CD4-positive, CD25-positive, alpha-beta regulatory T cell (primary cell): ENCODE results near the gene SON. TPM values are rescaled to one million over a fixed set of nuclear protein-coding genes. Genes with fewer than 3 reads are reported as not detected.
"Not testable (repeated sequence)": the region's sequence is repeated elsewhere in the genome, so short reads cannot be mapped to it uniquely, and the experiment has no call there.

Source experiments
- ATAC-seq, 2 donors: fragments of 150-1000 bp; cut with Tn5 transposase; one replicate each; pipeline ENCODE4 v1.10.0; 2021; ENCODE audit warnings: low read depth in 2 of 2, moderate number of reproducible peaks in 2 of 2, moderate library complexity in 1 of 2
- DNase-seq, 3 donors: peaks; one replicate each; pipeline versions ENCODE4 v3.0.0 to v3.0.0-alpha.2; 2012 to 2022; ENCODE audit warnings: mixed read lengths in 1 of 3
- H3K27ac ChIP-seq: one replicate; pipeline ENCODE4 v1.7.0; 2013; ENCODE audit warnings: mild to moderate bottlenecking, low read length; ENCODE audit not compliant: insufficient read depth, poor library complexity, severe bottlenecking
- H3K27me3 ChIP-seq: one replicate; pipeline ENCODE4 v1.7.0; 2013; ENCODE audit warnings: low read length; ENCODE audit not compliant: control insufficient read depth, insufficient read depth
- H3K36me3 ChIP-seq: one replicate; pipeline ENCODE4 v1.7.0; 2013; ENCODE audit warnings: mild to moderate bottlenecking, low read length, moderate library complexity; ENCODE audit not compliant: control insufficient read depth, insufficient read depth
- H3K4me1 ChIP-seq: 2 replicates; pipeline ENCODE4 v1.7.0; 2013; ENCODE audit warnings: mild to moderate bottlenecking, low read length; ENCODE audit not compliant: insufficient read depth, control insufficient read depth, poor library complexity, severe bottlenecking
- H3K4me3 ChIP-seq: one replicate; pipeline ENCODE4 v1.7.0; 2013; ENCODE audit warnings: low read depth, mild to moderate bottlenecking, low read length, moderate library complexity
- H3K9me3 ChIP-seq, 2 experiments: 1 replicate in 1 of 2; 2 replicates in 1 of 2; pipeline ENCODE4 v1.7.0; 2013; ENCODE audit warnings: low read length in 2 of 2, mild to moderate bottlenecking in 1 of 2, moderate library complexity in 1 of 2; ENCODE audit not compliant: control insufficient read depth in 2 of 2
- H3K27ac Mint-ChIP-seq, 3 donors: one replicate each; pipeline ENCODE4 v1.8.0; 2020 to 2022; ENCODE audit warnings: mild to moderate bottlenecking in 3 of 3, mixed read lengths in 3 of 3, moderate library complexity in 2 of 3
- H3K27me3 Mint-ChIP-seq: one replicate; pipeline ENCODE4 v1.8.0; 2022; ENCODE audit warnings: mild to moderate bottlenecking, mixed read lengths
- H3K36me3 Mint-ChIP-seq: one replicate; pipeline ENCODE4 v1.8.0; 2020; ENCODE audit warnings: mixed read lengths
- H3K4me1 Mint-ChIP-seq, 4 donors: one replicate each; pipeline ENCODE4 v1.8.0; 2020 to 2022; ENCODE audit warnings: mixed read lengths in 4 of 4, mild to moderate bottlenecking in 1 of 4
- H3K4me3 Mint-ChIP-seq, 4 donors: one replicate each; pipeline ENCODE4 v1.8.0; 2020 to 2022; ENCODE audit warnings: mild to moderate bottlenecking in 4 of 4, mixed read lengths in 4 of 4, moderate library complexity in 3 of 4
- H3K9me3 Mint-ChIP-seq, 7 donors: one replicate each; pipeline ENCODE4 v1.8.0; 2020 to 2022; ENCODE audit warnings: mixed read lengths in 7 of 7, mild to moderate bottlenecking in 3 of 7, moderate library complexity in 2 of 7
- polyA plus RNA-seq, 4 donors: library from polyadenylated mRNA; unstranded; fragments of 300-500 nt; fragmentation: Illumina TruSeq; gene quantifications; one replicate each; pipeline ENCODE4 v1.2.3, GENCODE V29; 2021
- total RNA-seq: library from RNA; stranded (reverse); gene quantifications from one replicate; pipeline ENCODE4 v1.2.3, GENCODE V29; 2022

The SON gene
- total and polyA plus RNA-seq, 5 donors from 2014 or later = 358 to 518 (median 431) TPM

DNA sequence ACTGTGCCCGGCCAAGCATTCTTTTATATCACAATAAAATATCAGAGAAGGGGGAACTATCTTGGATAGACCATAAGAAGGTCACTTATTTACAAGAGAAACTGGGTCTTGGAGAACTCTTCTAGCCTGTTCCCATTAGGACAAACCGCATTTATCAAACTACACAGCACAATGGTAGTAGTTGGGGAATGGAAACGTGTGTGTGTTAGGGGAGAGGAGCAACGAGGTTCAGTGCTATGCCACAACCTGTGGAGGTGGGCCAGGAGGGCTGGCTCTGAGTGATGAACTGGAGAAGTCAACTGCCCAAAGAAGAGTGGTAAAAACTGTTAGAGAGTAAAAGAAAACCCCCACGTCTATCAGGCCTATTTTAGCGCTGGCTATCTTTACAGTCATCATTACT lies 44.1 kb downstream of the SON start:
- ATAC-seq (no peak), DNase-seq (no peak)
- H3K27ac Mint-ChIP-seq = peak overlapping the region in 2 of 3 donors; percentile 41 to 43
- no peaks in the 10 kb centered on the region for H3K9me3 Mint-ChIP-seq
- H3K27me3 Mint-ChIP-seq = no peaks in the 10 kb centered on the region
- peaks cover 6 to 16% (median 16%) of the 10 kb centered on the region in 4 donors for H3K4me1 Mint-ChIP-seq
- Histone ChIP-seq H3K4me3 (peak overlapping the region; percentile 78), H3K9me3 (no peaks in the 10 kb centered on the region), H3K36me3 (peaks cover 4% of the 10 kb centered on the region), H3K27me3 (no peaks in the 10 kb centered on the region), H3K4me1 (peaks cover 19% of the 10 kb centered on the region), H3K27ac (no peak overlapping the region)
- H3K4me3 Mint-ChIP-seq = peak overlapping the region; percentile 75 to 97 (median 82)
- H3K36me3 Mint-ChIP-seq = no peaks in the 10 kb centered on the region

DNA sequence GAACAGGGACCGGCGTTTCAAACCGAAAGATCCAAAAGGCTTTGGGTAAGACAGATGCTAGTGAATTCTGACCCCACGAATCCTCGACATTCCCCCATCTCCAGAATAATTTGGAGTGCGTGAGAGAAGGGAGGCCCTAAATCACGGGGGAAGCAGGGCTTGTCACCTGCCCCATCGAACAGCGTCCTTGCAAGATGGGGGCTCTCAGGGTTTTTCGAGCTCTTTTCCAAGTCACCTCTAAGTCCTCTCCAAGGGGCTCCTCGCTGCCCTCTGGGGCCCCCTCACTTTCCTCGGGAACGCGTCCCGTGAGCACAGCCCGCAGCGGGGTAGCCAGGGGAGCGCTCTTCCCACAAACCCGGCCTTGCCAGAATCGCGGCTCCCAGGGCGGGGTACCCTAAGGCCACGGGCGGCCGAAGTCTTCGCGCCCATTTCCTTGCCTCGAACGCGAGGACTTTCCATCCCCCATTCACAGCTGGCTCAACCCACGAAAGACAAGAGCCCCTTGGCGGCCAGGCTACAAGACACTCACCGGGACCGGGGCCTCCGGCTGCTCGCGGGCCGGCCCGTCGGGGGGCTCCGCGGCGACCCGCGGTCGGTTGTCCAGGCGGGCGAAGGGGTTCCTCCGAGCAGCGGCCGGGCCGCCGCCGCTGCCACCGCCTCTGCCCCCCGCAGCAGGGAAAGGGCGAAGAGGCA lies 45.1 kb downstream of the SON start:
- no peaks in the 10 kb centered on the region for H3K9me3 Mint-ChIP-seq
- Histone ChIP-seq H3K4me1 (peaks cover 19% of the 10 kb centered on the region), H3K9me3 (no peaks in the 10 kb centered on the region), H3K4me3 (peak overlapping the region; percentile 78), H3K27ac (peak overlapping the region; percentile 72), H3K27me3 (no peaks in the 10 kb centered on the region), H3K36me3 (peaks cover 4% of the 10 kb centered on the region)
- ATAC-seq = peak in 1 of 2 donors; percentile 7
- H3K27ac Mint-ChIP-seq = peak overlapping the region; percentile 43 to 88 (median 67)
- H3K36me3 Mint-ChIP-seq = no peaks in the 10 kb centered on the region
- H3K27me3 Mint-ChIP-seq = no peaks in the 10 kb centered on the region
- H3K4me1 Mint-ChIP-seq = peaks cover 6 to 16% (median 16%) of the 10 kb centered on the region in 4 donors
- DNase-seq = peak in 2 of 3 donors; percentile 4 to 48
- peak overlapping the region; percentile 87 to 97 (median 88) for H3K4me3 Mint-ChIP-seq

DNA sequence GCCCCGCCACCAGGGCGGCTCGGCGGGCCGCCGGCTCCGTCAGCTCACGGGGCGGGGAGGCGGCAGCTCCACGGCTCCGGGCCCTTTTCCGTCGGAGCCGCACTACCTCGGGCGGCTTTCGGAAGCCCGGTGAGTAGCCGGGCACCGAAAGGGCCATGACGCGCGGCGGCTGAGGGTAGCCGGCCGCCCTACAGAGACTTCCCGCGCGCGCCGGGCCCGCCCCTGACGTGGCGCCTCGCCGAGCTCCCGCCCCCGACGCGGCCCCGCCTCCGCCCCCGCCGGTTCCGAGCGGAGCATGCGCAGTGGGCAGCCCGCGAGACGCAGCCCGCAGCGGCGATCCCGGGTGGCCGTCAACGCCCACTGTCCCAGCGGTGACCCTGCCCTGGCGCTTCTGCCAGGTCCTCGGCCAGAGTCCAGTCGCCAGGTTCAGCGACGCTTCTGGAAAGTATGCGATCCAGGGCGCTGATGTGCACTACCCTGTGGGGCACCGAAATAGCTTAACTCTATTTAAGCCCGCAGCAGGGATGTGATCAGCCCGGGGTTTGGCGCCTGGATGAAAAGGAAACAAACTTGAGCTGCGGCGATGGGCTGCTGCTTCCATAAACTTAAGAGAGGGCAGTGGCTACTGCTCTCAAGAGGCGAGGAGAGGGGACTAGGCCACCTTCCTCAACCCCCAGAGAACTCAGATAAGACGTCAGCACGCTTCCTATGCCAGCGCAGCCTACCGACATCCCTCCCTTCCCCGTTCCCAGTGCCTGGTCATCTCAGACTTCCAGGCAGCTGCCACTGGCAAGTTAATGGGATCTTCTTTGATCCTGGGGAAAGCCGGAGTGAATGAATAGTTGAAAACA lies 45.9 kb downstream of the SON start, which contains the start of gene DONSON:
TSS of gene DONSON (minus strand) at position 200 of the 851 bp plus-strand sequence. CDS start at position 157, 43 bp downstream.
- Histone ChIP-seq H3K4me1 (peaks cover 19% of the 10 kb centered on the region), H3K27me3 (no peaks in the 10 kb centered on the region), H3K27ac (peak within 1 kb of the TSS; percentile 72), H3K9me3 (no peaks in the 10 kb centered on the region), H3K4me3 (peak within 1 kb of the TSS; percentile 86), H3K36me3 (no peaks in the 10 kb centered on the region)
- Mint-ChIP-seq H3K36me3 (peaks cover 4% of the 10 kb centered on the region), H3K4me3 (peak within 1 kb of the TSS; percentile 94 to 97 (median 96)), H3K9me3 (no peaks in the 10 kb centered on the region), H3K27ac (peak within 1 kb of the TSS; percentile 43 to 95 (median 81)), H3K4me1 (peaks cover 6 to 16% (median 16%) of the 10 kb centered on the region in 4 donors), H3K27me3 (no peaks in the 10 kb centered on the region)
- DNase-seq (peak; percentile 84 to 90 (median 85)), ATAC-seq (peak; percentile 95)

DNA sequence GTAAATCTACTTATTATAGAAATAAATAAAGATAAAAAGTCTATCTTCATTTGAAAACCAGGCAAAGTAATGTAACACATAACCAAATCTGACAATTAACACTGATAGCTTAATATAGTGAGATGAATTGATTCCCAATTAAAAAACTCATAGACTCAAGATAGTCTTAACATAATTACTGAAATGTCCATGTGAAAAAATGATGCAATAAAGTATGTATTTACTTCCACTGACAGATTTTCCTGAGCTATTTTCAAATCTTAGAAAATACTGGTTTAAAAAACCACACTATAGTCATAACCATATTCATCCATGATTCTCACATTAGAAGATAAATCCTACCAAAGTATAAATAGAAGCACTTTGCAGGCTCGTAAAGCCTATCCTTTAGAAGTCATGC lies 55.2 kb downstream of the SON start:
- H3K4me1 Mint-ChIP-seq = no peaks in the 10 kb centered on the region
- H3K27ac Mint-ChIP-seq = no peak overlapping the region
- H3K4me3 Mint-ChIP-seq = no peak overlapping the region
- peaks cover 33% of the 10 kb centered on the region for H3K36me3 Mint-ChIP-seq
- peaks cover 37% of the 10 kb centered on the region for H3K36me3 ChIP-seq
- H3K27me3 Mint-ChIP-seq = no peaks in the 10 kb centered on the region
- no peak for DNase-seq
- H3K4me1 ChIP-seq = no peaks in the 10 kb centered on the region
- H3K27ac ChIP-seq = no peak overlapping the region
- no peaks in the 10 kb centered on the region for H3K9me3 ChIP-seq
- no peaks in the 10 kb centered on the region for H3K9me3 Mint-ChIP-seq
- no peak overlapping the region for H3K4me3 ChIP-seq
- H3K27me3 ChIP-seq = no peaks in the 10 kb centered on the region
- no peak for ATAC-seq

DNA sequence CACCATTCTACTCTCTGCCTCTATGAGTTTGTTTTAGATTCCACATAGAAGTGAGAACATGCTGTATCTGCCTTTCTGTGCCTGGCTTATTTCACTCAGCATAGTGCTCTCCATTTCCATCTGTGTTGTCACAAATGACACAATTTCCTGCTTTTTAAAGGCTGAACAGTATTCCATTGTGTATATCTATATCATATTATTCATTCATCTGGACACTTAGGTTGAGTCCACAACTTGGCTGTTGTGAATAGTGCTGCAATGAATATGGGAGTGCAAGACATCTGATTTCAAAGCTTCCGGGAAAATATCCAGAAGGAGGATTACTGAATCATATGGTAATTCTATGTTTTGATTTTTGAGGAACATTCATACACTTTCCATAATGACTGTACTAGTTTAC lies 65.7 kb downstream of the SON start:
- H3K4me1 Mint-ChIP-seq = peaks cover 3 to 10% (median 5%) of the 10 kb centered on the region in 4 donors
- Histone ChIP-seq H3K9me3 (no peaks in the 10 kb centered on the region), H3K4me1 (no peaks in the 10 kb centered on the region), H3K36me3 (peaks cover 27% of the 10 kb centered on the region), H3K27me3 (no peaks in the 10 kb centered on the region), H3K27ac (no peak overlapping the region), H3K4me3 (no peak overlapping the region)
- no peaks in the 10 kb centered on the region for H3K27me3 Mint-ChIP-seq
- H3K9me3 Mint-ChIP-seq = no peaks in the 10 kb centered on the region
- DNase-seq = no peak
- H3K4me3 Mint-ChIP-seq = no peak overlapping the region
- ATAC-seq = no peak
- H3K36me3 Mint-ChIP-seq = peaks cover 9% of the 10 kb centered on the region
- peak overlapping the region in 1 of 3 donors; percentile 6 for H3K27ac Mint-ChIP-seq

DNA sequence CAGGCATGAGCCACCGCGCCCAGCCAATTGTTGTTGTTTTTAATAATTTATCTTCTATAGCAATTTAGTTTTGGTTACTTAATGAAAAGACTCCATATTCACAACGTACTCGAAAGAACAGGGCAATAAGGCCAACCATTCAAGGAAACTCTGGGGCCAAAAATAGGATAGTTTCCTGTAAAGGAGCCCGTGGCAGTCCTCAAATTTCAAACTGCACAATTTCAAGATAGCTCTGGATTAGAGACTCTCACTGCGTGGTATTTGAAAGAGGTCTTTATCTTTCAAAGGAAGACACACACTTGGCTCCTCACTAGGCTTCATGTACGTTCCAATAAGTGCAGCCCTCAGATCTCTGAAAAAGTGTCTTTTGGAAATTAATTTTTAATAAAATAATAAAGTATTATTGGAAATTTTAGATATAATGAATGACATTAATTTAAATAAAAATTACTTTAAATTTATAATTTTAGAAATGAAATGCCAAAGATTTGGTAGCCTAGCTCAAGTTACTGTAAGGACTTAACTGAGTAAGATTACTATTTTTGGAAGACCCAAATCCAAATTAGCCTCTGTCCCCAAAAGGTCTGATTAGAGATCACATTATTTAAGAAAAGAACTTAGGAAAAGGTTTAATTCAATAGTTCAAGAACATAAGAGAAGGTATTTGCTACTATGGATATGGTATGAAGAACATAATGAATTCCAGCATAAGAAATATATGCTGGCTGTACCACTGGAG lies 68.3 kb downstream of the SON start:
- H3K36me3 Mint-ChIP-seq = peaks cover 12% of the 10 kb centered on the region
- ATAC-seq = no peak
- H3K4me3 Mint-ChIP-seq = no peak overlapping the region
- peak overlapping the region in 1 of 3 donors; percentile 16 for H3K27ac Mint-ChIP-seq
- Histone ChIP-seq H3K27me3 (no peaks in the 10 kb centered on the region), H3K9me3 (no peaks in the 10 kb centered on the region), H3K4me3 (no peak overlapping the region), H3K36me3 (peaks cover 34% of the 10 kb centered on the region), H3K4me1 (no peaks in the 10 kb centered on the region), H3K27ac (no peak overlapping the region)
- peaks cover 0 to 10% (median 1%) of the 10 kb centered on the region in 4 donors for H3K4me1 Mint-ChIP-seq
- no peak for DNase-seq
- no peaks in the 10 kb centered on the region for H3K9me3 Mint-ChIP-seq
- H3K27me3 Mint-ChIP-seq = no peaks in the 10 kb centered on the region

DNA sequence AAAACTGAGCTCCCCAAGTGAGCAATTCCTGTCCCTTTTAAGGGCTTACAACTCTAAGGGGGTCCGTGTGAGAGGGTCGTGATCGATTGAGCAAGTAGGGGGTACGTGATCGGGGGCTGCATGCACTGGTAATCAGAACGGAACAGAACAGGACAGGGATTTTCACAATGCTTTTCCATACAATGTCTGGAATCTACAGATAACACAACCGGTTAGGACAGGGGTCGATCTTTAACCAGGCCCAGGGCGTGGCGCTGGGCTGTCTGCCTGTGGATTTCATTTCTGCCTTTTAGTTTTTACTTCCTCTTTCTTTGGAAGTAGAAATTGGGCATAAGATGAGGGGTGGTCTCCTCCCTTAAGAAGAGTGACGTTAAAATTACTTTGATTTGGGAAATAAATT lies 74.7 kb downstream of the SON start:
- not testable (repeated sequence) for H3K9me3 ChIP-seq, H3K4me3 Mint-ChIP-seq, H3K27me3 ChIP-seq, H3K9me3 Mint-ChIP-seq, H3K4me3 ChIP-seq, H3K27ac ChIP-seq, H3K27ac Mint-ChIP-seq, ATAC-seq, H3K4me1 ChIP-seq, DNase-seq, H3K27me3 Mint-ChIP-seq
- Mint-ChIP-seq H3K4me1 (peaks cover 0 to 13% (median 2%) of the 10 kb centered on the region in 4 donors), H3K36me3 (peaks cover 38% of the 10 kb centered on the region)
- H3K36me3 ChIP-seq = peaks cover 35% of the 10 kb centered on the region
